Erythroblast (primary cell): ENCODE measurements around the gene TAF3.
"Not testable (repeated sequence)": the region's sequence is repeated elsewhere in the genome, so short reads cannot be mapped to it uniquely, and the experiment has no call there.

Experiments used
- DNase-seq, 2 experiments: peaks; one replicate each; lab custom pipeline; 2025; lab: John Stamatoyannopoulos, UW
- GATA1 ChIP-seq: IDR thresholded peaks from 2 replicates; pipeline ENCODE4 v1.6.1; 2011; ENCODE audit warnings: low read depth, mild to moderate bottlenecking, control low read depth, low read length, moderate library complexity
- POLR2A ChIP-seq: IDR thresholded peaks from 2 replicates; pipeline ENCODE4 v1.6.1; 2011; ENCODE audit warnings: mild to moderate bottlenecking, low read length

TAF3 gene

GRCh38 chr10:8006274-8006999 is 188.1 kb downstream of the TAF3 start:
- no peak for DNase-seq
- no peak for TF ChIP-seq POLR2A
- TF ChIP-seq GATA1 = no peak

- no peak for TF ChIP-seq POLR2A
- no peak for TF ChIP-seq GATA1
- DNase-seq = no peak
These were observed 190.7 kb downstream of the TAF3 start for GRCh38 chr10:8009031-8009430.

GRCh38 chr10:8013006-8013405 is 194.7 kb downstream of the TAF3 start:
- no peak for DNase-seq
- TF ChIP-seq POLR2A (no peak), GATA1 (no peak)

- TF ChIP-seq GATA1 = no peak
- TF ChIP-seq POLR2A = no peak
- no peak for DNase-seq
These were observed 195.3 kb downstream of the TAF3 start for GRCh38 chr10:8013619-8014018.

GRCh38 chr10:8014649-8015048 is 196.3 kb downstream of the TAF3 start:
- DNase-seq = no peak
- no peak for TF ChIP-seq POLR2A
- no peak for TF ChIP-seq GATA1

- no peak for TF ChIP-seq GATA1
- no peak for TF ChIP-seq POLR2A
- DNase-seq = no peak
These were observed 199.0 kb downstream of the TAF3 start for GRCh38 chr10:8017277-8017676.

- TF ChIP-seq POLR2A = no peak
- no peak for TF ChIP-seq GATA1
- DNase-seq = no peak
These were observed 205.0 kb downstream of the TAF3 start for GRCh38 chr10:8023321-8023720.

- no peak for DNase-seq
- TF ChIP-seq GATA1 (no peak), POLR2A (no peak)
These were observed 205.5 kb downstream of the TAF3 start for GRCh38 chr10:8023851-8024250.

- TF ChIP-seq POLR2A (no peak), GATA1 (no peak)
These were observed 208.3 kb downstream of the TAF3 start for GRCh38 chr10:8026349-8027259.

GRCh38 chr10:8031211-8031610 is 212.9 kb downstream of the TAF3 start:
- not testable (repeated sequence) for DNase-seq

More at GRCh38 chr10:8026349-8027259, 208.3 kb downstream of the TAF3 start:
- DNase-seq = no peak

- no peak for TF ChIP-seq POLR2A
- no peak for TF ChIP-seq GATA1
- no peak for DNase-seq
These were observed 214.3 kb downstream of the TAF3 start for GRCh38 chr10:8032558-8032957.

GRCh38 chr10:8033812-8034465 is 215.6 kb downstream of the TAF3 start:
- TF ChIP-seq GATA1 (no peak), POLR2A (no peak)
- DNase-seq = no peak

- TF ChIP-seq GATA1 = no peak
- no peak for TF ChIP-seq POLR2A
- no peak for DNase-seq
These were observed 216.2 kb downstream of the TAF3 start for GRCh38 chr10:8034466-8035005.
